SK-N-MC (cell line): ENCODE measurements around the gene METTL14.

ENCODE experiments used
- EZH2 ChIP-seq: fragments of 200-600 bp; sonication (generic); IDR thresholded peaks from one replicate; pipeline ENCODE4 v1.6.1; 2017; ENCODE audit warnings: antibody characterized with exemption
- FOXP2 ChIP-seq: optimal IDR thresholded peaks from 2 replicates; pipeline ENCODE3; 2011; ENCODE audit warnings: mild to moderate bottlenecking, moderate library complexity; ENCODE audit not compliant: insufficient read depth; ENCODE audit errors: extremely low read length, control extremely low read depth
- POLR2AphosphoS5 ChIP-seq: IDR thresholded peaks from 2 replicates; pipeline ENCODE4 v1.6.1; 2012; ENCODE audit warnings: mild to moderate bottlenecking, low read depth, low read length, borderline replicate concordance

- TF ChIP-seq POLR2AphosphoS5: no peak
- TF ChIP-seq FOXP2: no peak
- TF ChIP-seq EZH2: no peak
Measured at GRCh38 chr4:118730683-118731082, 45.5 kb downstream of the METTL14 start.
